ENCODE results near the gene PYHIN1.

DNA sequence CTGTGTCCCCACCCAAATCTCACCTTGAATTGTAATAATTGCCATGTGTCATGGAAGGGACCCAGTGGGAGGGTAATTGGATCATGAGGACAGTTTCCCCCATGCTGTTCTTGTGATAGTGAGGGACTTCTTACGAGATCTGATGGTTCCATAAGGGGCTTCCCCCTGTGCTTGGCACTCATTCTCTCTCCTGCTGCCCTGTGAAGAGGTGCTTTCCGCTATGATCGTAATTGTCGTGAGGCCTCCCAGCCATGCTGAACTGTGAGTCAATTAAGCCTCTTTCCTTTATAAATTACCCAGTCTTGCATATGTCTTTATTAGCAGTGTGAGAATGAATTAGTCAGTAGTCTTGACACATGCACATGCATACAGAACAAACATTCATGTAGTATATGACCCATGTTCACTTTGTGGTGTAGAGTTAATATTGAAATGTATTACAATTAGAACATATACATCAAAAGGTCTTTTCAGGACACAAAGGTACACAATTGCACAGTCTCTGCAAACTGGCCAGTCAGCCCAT, 61.5 kb downstream of the PYHIN1 start:
- TF ChIP-seq CTCF (IDR thresholded peaks at IDR 0.05; ENCODE audit: low read depth, low read length, poor library complexity, severe bottlenecking) (no peak), EZH2phosphoT487 (IDR thresholded peaks at IDR 0.05; ENCODE audit: borderline replicate concordance, low read length) (no peak)

All from DOHH2 (cell line).